CD4-positive, alpha-beta T cell treated with Interferon gamma for 1 hour (primary cell): Measurements from ENCODE around the gene BOLA1.
"Not testable (repeated sequence)": the region's sequence is repeated elsewhere in the genome, so short reads cannot be mapped to it uniquely, and the experiment has no call there.

ENCODE experiments used
- DNase-seq: peaks from one replicate; pipeline ENCODE4 v3.0.0-alpha.2; 2020

The BOLA1 gene

DNA sequence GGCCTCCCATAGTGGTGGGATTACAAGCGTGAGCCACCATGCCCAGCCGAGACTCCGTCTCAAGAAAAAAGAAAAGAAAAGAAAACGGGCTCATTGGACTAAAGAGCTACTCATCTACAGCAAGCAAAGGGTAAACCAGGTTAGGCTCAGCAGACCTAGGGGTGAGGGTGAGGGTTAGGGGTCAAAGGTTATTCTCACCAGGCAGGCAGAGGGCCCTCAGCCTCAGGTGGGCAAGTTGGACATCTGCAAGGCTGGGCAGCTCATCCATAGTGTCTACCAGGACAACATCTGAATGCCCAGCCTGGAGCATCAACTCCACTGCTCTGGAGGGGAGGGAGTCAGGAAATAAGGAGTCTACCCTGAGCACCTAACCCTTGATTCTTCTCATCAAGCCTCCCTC is 33.8 kb downstream of the BOLA1 start:
- DNase-seq, result no peak

DNA sequence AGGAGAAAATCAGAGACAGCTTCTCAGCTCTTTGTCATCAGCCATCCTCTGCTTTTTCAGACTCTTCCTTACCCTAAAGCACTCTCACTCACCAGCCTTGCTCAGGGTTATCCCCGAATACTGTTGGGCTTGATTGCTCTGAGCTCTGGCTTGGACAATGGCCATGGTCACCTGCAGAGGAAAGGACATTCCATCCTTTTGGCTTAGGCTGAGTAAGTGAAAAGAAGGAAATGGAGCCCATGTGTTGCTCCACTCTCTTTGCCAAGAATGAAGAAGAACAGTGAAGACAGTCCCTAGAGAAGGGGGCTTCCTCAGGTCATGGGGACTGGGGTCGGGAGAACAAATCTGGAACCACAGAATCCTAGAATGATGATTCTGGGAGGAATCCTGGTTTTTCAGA is 35.0 kb downstream of the BOLA1 start:
- no peak for DNase-seq

DNA sequence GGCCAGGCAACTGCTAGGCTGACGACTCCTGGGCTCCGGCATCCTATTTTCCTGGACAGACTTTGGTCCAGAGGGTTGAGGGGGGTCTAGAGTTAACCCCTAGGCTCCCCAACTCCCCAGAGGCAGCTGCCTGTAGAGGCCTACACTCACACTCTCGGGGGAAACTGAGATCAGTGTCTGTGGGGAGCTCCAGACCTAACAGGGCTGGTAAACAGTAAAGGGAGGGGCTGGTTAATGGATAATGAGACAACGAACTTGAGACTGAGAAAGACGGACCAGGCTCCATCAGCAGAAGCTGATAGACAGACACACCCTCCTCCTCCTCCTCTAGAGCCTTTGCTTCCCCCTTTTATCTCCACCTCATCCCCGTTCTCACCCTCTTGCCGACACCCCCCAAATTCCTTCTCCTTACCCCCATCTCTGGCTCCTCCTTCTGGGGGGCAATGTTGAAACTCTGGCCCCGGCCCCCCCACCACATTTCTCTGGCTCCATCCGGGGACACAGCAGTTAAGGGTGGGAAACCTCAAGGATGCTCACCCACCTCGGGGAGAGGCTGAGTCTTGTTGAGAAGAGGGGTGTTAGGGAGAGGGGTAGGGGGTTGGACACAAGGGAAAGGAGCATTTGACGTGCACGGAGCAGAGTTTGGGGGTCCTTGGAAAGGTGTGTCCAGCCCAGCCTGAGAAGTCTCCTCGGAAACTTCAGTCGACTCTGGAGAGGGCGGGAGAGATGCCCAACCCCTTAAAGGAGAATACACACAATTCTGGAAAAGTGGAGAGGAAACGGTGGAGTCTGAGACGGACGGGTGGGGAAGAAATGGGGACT is 37.0 kb downstream of the BOLA1 start, which contains the start of gene MTMR11:
MTMR11 (minus strand) TSS at position 710 of the 822 bp plus-strand sequence; CDS start at position 478, 232 bp downstream.
- no peak for DNase-seq

DNA sequence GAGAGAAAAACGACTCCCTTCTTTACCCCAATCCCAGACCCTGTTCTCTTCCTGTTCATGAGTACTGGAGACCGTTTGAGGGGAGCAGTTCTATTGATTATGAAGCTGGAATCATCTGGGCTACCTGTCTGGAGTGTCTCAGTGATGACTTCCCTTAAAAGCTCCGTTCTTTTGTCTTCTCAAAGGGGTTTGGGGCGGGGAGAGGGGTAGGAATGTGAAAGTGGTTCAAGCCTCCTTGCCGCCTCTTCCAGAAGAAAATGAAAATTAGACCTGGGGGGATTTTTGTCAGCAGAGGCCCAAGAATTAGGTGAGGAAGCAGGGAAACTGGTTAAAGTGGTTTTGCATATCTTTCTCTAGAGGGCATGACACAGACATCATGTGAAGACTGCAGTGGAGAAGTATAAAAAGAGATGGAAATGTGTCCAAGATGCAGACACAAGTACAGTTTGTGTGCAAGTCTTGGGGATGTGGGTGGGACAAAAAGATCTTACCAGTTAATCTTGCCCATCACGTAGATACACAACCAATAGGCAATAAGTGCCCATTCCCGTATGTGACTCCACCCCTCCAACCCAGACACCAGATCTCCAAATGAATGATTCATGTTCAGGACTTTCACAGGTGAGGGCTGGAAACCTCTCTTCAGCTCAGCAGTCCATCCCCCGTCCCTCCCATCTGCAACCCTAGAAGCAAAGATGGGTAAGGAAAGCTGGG is 37.8 kb downstream of the BOLA1 start:
- DNase-seq, result no peak

DNA sequence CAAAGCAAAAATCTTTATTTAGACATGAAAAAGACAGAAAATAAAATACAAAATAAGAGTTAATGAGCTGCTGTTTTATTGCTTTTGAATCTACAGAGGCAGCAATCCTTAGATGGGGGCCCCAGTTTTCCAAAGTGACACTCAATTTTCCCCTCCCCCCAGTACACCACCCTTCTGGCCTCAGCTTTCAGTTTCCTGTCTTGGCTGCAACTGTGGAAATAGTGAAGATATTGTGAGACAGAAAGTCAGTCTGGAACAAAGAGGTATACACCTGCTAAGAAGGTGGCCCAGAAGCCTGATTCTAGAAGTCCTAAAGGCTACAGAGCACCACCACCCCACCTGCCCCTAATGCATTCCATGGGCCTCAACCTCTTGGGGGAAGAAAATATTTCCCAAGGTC is 38.4 kb downstream of the BOLA1 start:
- DNase-seq, result no peak

DNA sequence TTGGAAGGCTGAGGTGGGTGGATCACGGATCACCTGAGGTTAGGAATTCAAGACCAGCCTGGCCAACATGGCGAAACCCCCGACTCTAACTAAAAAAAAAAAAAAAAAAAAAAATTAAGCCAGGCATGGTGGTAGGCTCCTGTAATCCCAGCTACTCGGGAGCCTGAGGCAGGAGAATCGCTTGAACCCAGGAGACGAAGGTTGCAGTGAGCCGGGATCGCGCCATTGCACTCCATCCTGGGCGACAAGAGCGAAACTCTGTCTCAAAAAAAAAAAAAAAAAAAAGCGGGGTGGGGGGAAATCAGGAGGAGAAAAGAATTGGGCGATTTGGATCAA is 39.3 kb downstream of the BOLA1 start:
- not testable (repeated sequence) for DNase-seq

DNA sequence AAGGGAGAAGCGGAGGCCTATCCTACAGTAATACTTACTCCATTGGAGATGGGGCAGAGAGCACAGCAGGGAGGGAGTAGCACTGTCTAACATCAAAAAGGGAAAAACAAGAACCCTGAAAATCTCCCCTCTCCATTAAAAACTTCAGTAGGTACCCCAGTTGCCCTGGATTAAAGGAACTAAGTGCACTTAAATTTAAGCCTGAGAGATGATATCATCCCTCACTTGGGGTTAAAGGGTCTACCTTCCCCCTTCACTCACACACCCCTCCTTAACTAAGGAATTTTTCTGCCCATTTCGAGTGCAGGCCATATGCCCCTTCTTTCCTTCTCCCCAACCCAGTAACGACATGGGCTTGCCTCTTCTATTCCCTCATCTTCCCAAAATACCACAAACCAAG is 41.1 kb downstream of the BOLA1 start:
- no peak for DNase-seq

DNA sequence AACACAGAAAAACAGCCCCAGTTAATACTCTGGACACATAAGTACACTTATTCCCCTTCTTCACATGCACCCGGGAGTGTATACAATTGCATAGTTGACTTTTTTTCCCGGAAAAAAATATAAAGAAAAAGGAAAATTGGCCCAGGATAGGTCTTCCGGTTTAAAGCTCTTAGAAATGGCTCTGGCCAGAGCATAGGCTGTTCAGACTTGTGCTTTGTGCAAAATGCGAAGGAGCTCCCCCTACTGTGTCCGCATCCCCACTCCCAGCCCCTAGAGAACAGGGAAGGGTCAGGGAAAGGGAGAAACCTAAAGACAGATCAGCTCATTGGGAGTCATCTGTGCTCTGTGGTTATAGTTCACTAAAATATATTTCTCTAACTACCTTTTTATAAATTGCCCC is 42.8 kb downstream of the BOLA1 start:
- DNase-seq, result no peak

DNA sequence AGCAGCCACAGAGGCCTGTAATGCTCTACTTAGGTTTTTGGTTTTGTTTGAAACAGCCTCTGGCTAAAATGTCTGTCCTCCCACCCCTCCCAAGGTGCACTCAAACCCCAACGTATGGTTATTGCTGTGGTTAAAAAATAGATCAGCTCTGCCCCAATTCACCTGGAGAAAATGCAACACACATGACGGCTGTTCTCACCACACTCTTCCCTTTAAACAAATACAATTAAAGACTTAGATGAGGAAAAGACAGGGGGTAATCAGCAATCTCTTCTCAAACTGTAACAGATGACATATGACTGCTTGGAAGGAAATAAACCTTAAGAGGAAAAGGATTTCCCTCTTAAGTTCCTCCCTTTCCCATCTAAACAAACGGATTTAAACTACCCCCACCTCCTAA is 43.5 kb downstream of the BOLA1 start:
- no peak for DNase-seq

DNA sequence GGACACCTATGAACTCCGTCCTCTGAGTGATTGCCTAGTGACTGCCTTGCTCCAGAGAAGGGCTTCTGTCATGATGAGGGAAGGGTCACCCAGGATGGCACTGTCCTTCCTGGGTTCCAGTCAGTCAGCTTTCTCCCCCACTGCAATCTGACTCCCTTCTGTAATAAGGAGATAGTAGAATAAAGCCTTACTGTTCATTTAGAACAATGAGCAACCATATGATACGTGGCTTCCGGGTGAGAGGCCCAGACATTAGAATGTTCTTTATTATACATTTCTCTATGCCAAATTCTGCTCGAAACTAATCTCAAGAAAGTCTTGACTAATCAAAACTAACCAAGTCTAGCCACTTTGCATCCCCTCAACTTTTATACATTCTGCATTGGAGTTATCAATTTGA is 45.8 kb downstream of the BOLA1 start:
- DNase-seq, result no peak

DNA sequence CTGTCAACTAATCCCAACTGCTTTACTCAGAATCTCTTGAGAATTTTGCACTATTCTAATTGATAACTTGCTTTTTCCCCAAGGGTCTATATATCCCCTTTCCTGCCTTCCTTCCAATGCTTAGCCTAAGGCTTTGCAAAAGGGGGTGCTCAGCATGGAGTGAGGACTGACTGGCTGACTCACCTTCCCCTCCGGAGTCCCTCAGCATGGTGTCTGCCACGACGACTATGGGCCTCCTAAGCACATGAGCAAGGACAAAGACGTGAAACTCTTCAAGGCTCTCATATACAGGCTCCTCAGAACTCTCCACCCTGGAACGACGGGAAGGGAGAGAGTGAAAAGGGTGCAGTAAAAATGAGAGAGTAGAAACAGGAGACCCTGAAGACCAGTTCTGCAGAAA is 50.5 kb downstream of the BOLA1 start:
- no peak for DNase-seq
